ENCODE results near the gene RBP3.
"Not testable (repeated sequence)": the region's sequence is repeated elsewhere in the genome, so short reads cannot be mapped to it uniquely, and the experiment has no call there.

Gene RBP3

DNA sequence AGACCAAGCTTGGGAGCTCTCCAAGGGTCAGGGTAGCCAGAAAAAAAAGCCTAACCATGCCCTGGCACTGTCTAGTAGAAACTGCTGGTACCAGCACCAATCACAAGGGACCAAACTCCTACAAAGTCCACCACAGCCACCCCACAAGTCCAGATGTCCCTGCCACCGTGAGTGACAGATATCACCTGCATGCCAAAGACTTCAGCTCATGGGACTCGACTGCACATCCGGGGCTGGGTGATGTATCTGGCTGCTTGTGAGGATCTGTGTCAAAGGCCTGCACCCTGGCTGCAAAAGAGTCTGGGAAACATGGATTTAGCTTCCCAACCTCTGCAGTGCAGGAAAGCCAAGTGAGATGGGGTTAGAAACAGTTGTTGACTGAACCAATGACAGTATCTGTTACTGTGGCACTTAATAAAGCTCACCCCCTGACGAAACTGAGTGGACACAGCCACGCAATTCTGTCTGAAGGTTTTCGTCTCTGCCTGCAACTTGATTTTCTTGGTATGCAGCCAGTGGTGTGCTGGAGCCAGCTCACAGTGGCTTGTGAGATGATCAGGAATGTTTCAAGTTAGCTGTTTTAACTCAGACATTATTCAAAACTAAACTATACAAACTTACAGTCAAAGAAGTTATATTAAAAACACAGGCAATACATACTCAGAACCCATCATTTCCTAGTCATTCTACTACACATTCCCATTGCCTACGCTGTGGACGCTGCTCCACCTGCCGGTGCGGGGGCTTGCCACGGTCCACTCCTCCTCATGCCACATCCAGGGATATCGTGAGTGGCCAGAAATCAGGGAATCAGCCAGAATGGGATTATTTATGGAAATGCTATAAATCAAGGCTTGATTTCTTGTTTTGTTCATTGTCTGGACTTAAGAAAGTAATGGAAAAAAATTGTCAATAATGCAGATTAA, 26.7 kb downstream of the RBP3 start:
- DNase-seq (ENCODE audit: low spot score), result no peak

DNA sequence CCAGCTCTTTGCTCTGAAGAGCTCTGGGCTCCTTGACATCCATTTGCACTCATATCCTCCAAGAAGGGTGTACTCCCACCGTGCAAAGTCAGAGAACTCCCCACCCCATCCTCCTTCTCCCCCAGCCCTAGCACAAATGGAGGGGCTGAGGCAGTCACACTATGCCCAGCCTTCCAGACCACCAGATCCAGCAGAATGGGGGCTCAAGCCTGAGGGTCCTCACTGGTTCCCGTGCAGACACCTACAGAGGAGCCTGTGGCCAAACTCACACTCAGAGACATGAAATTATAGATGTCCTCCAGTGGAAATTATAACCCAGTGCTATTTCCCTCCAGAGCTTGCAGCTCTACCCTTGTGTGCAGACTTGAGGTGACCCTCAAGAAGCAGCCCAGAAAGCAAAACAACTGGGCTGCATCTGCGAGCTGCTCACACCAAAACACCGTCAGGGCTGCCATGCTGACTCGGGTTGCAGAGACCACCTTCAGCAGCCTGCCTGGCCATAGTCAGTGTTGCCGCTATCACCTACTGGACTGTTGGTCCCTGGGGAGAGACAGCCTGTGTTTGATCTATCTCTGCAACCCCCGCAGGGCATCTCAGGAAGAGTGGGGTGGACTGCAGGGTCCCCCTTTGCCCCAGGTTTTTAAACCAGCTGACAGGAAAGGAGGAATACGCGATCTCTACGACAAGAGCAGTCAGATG, 28.5 kb downstream of the RBP3 start:
- DNase-seq (ENCODE audit: low spot score), result no peak

DNA sequence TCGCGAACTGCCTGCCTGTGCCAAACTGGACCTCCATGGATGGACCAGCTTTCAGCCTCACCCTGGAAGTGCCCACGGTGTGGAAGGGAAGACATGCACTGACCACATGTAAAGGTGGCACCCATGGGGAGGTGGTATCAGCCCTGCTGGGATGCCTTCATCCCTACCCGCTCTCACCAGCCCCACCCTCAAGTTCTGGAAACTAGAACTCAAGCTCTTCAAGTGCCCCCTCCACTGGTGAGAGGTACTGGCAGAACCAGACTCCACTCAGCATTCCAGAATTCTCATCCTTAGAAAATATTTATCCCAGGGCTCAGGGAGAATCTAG, 30.0 kb downstream of the RBP3 start:
- no peak for DNase-seq (ENCODE audit: low spot score)

DNA sequence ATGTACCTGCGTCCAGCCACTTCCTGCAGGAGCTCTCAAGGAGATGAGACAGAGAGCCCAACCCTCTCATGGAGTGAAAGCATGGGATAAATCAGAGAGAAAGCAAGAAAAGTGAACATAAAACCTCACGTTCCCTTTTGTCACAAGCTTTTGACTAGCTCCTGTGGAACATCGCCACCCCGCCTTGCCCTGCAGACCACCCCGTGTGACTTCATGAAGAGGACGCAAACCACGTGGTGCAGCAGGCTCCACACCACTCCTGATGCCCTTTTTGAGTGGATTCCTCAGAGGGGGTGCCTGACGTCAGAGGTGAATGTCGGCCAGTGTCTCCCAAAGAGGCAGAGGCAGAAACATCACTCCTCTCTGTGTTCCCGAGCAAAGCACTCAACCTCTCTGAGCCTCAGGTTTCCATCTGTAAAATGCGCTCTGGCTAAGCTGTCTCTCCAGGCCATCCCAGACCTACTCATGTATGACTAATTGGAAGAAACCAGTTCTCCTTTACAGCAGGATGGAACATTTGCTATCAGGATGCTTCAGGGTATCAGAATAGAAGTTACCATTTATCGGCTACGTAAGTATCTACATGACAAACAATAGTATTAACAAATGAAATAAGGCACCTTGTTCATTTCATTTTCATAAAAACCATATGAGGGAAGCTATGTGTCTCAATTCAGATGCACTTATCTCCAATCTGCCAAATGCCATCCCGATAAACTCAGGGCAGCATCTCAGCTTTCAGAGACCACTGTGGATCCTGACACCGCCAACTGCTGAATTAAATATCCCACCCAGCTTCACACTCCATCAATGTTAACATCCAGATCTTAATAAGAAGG, 30.7 kb downstream of the RBP3 start:
- DNase-seq (ENCODE audit: low spot score), result no peak

DNA sequence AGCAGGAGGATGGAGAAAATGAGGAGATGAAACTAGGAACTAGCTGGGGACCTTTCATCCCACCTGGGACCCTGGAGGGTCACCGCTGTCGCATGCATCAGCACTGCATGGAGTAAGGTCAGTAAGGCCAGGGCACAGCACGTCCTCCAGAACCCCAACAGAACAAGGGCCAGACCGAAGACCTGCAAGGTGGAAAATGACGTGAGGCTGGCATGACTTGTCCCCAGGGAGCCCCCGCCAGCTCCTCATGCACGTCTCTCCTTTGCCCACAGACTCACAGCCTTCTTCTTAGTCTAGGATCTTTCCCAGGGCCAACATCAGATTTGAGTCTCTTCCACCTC, 31.3 kb downstream of the RBP3 start:
- DNase-seq (ENCODE audit: low spot score), result no peak

DNA sequence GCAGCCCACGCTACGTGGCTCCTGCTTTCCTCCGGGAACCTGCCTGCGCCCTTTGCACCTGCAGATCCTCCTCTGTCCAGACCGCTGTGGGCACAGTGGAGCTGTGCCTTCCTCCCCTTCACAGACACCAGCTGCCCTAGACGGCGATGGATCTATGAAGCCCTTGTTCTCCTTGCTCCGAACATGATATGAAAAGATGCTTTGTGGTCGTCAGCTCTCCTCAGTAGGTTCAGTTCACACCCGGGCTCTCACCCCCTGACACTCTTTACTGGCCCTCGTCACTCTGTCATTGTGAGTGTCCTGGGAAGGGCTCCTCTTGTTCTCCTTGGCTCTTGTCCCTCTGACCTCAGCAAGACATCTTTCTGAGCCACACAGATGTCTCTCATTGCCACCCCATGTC, 31.7 kb downstream of the RBP3 start:
- no peak for DNase-seq (ENCODE audit: low spot score)

DNA sequence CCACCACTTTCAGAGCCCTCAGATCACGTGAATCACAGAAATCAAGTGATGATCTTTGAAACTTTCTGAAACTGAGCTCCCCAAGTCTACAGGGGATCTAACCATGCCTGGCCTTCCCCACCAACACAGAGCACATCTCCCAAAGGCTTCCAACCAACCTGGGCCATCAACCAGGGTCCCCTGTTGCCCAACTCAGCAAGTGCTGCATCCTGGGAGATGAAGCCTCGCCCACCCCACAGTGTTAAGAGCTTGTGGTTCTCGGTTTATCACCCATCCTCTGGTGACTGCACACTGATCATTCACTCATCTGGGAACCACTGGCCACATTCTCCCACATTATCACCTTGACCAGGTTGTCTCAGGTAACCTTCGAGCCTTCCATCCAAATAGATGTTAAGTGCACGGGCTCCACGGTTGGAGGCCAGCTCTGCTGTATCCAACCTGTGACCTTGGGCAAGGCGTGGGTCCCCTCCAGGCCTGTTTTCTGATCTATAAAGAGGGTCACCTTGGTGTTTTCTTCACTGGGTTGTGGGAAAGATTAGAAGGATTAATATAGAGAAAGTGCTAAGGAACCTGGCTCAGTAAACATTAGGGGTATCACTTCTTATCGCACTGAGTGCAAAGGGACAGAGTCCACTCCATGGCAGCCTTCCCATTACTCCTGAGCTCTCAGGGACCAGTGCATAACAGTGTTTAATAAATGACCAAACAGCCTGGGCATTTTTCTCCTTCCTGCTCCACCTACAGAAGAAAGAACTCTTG, 32.4 kb downstream of the RBP3 start:
- DNase-seq (ENCODE audit: low spot score), result no peak

DNA sequence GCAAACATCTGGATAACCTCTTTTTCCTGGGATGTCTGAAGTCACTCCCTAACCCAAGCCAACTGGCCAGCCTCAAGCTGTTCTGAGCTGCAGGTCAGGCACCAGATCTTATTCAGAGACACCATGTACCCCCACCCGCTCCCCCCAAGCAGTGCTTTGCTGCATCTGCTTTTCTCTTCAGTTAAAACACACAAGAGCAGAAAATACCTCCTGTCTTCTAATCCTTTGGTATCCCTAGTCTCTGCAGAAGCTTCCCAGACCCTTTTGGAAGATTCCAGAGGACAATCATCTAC, 32.9 kb downstream of the RBP3 start:
- DNase-seq (ENCODE audit: low spot score), result no peak

DNA sequence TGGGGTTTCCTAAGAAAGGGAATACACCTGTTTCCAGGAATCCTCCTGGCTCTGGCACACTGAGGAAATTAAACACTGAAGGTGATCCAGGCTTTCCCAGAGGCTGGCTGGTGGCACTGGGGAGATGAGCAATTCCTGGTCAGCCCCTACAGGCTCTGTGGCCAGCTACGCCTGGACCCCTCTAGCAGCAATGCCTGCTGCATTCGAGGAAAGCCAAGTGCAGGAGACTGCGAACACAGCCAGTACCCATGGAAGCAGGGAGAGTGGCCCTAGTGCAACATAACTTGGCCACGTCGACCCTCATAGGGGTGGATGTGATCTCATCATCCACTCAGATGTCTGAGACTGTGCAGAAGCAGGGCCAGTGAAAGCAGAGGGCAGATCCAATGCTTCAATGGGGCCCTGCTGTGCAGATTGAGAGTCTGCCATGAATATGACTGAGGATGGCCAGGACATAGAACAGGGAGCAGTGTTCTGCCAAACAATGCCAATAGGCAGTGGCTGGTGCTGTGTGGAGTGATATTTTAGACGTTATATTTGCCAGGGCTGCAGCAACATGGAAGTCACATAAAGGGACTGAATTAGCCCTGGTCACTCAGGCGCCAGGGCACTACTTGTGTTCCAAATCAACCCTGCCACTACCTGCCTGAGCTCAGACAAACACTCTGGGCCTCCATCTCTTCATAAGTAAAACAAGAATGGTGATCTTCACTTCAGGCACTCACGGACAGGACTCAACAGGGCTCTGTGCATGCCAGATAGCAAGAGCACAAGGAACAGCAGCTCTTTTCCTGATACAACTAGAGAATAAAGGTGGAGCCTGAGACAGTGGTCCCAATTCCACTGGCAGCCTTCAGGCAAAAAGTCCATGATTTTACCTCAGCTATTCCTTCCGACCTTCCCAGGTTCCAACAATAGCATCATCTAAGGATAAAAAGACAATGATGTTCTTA, 33.5 kb downstream of the RBP3 start:
- DNase-seq (ENCODE audit: low spot score), result no peak

DNA sequence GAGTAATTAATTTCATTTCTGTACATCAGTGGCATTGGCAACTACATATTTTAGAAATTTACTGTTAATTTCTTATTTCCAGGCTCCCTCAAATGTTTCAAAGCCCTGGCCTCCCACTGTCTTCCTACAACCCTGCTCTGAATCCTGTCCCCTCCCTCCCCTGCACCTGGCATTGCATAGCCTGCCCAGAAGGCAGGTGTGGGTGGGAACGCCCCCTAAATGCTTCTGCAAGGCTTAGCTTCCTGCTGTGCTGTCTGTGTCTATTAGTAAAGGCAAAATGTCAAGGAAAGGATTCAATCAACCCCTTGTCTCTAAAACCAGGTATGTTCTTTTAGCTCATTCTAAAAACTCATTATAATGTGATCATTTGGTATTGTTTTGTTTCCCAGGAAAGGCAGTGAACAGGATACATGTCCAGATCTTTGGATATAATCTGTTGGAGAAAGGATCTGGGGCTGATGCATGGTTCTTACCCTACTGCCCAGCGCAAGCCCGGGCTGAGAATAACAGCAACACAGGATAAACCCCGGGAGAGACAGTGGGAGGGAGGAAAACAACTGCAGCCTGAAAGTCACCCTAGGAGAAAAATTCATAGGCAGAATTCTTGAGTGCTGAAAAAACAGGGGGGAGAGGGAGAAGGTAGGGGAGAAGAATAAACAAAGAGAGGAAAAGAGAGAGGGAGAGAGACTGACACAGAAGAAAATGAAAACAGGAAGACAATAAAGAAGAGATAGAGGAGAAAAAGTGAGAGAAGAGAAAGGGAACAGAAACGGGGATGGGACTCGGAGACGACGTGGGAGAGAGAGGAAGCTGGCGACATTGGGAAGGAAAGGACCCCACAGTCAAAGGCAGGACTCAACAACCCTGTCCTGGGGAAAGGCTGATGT, 35.3 kb downstream of the RBP3 start:
- no peak for DNase-seq (ENCODE audit: low spot score)

DNA sequence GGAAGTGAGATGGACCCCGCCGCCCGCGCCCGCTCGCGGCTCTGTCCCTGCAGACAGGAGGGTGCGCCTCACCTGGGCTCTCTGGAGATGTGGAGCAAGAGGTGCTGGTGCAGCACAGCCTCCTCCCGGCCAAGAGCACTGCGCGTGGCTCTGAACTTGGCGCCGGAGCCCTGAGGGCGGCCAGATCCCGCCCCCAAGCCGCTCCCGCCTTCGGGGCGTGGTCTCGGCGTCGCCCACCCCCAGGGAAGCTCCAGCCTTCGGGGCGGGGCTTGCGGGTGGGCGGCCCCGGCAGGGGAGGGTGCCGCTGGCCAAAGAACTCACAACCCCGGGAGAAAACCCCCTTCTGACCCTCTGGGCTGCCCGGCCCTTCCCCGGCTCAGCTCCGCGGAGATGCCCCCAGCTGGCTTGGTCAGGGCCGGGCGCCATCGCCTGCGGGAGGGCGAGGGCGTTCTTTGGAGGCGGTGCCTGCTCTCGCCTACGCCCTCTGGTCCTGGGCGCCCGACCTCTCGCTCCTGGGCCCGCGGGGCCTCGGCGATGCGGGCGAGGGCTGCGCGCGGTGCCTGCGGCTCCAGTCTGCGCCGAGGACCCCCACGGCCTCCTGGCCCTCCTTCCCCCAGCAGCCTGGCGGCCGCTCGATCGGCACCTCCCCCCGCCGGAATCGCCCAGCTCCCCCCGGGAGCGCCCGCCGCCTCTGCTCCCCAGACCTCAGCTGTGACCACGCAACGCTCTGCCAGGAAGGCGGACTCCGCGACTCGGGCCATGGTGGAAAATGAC, 36.2 kb downstream of the RBP3 start, which contains the start of gene ZNF488:
Gene ZNF488 (minus strand): TSS at position 146 of the 774 bp plus-strand sequence. CDS start 15,464 bp downstream, outside the sequence.
- peak; percentile 92 for DNase-seq (ENCODE audit: low spot score)

DNA sequence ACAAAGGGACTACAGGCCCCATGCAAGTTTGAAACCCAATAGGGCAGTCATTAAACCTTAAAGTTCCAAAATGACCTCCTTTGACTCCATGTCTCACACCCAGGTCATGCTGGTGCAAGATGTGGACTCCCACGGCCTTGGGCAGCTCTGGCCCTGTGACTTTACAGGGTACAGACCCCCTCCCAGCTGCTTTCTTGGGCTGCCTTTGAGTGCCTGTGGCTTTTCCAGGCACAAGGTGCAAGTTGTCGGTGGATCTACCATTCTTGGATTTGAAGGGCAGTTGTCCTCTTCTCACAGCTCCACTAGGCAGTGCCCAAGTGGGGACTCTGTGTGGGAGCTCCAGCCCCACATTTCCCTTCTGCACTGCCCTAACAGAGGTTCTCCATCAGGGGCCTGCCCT, 37.9 kb downstream of the RBP3 start:
- not testable (repeated sequence) for DNase-seq (ENCODE audit: low spot score)

DNA sequence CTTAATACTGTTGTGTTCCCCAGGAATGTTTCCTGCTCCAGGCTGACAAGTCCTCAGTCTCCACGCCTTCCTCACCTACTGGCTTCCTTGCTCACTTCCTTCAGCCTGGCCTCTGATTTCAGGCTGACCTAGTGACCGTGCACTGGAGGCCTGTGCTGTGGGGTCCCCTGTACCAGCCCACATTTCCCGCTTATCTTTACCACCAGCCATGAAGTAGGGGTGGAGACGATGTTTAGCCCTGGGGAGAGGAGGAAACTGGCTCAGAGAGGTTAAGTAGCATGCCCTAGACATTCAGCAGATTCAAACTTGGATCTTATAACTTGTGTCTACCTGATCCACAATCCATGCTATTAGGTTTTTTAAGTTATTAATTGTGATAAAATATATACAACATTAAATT, 40.7 kb downstream of the RBP3 start:
- no peak for DNase-seq (ENCODE audit: low spot score)

DNA sequence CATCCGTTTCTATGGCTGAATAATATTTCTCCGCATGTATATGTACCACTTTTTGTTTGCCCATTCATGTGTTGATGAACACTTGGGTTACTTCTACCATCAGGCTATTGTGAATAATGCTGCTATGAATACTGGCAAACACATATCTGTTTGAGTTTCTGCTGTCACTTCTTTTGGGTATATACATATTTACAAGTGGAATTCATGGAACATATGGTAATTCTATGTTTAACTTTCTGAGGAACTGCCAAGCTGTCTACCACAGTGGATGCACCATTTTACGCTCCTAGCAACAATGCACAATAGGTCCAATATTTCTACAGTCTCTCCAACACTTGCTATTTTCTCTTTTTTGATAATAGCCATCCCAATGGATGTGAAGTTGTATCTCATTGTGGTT, 41.5 kb downstream of the RBP3 start:
- DNase-seq (ENCODE audit: low spot score), result no peak

DNA sequence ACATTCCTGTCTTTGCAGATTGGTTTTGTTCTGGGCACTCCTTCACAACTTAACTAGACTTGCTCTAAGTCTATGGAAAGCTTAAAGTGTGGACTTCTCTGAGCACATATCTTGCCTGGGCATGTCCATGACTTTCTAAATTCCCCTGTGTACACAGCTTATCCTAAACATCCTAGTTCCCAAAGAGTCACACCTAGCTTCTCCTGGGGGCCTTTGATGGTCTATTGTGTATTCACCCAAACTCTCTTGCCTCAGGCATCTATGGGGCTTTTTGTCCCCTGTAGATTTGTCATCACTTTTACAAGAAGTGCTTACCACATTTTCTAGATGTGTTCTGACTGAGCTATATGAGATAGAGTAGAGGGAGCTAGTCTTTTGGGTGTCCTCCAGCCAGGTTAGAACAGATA, 48.2 kb downstream of the RBP3 start:
- DNase-seq (ENCODE audit: low spot score), result no peak

DNA sequence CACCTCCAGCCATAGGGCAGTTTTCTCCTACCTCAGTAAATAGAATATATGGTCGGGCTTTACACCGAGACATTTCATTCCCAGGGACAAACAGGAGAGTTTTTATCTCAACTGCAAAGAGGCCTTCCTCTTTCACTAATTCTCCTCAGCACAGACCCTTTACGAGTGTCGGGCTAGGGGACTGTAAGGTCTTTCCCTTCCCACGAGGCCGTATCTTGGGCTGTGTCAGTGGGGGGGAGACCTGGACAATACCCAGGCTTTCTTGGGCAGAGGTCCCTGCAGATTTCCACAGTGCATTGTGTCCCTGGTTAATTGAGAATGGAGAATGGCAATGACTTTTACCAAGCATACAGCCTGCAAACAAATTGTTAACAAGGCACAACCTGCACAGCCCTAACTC, 49.1 kb downstream of the RBP3 start:
- DNase-seq (ENCODE audit: low spot score), result no peak

DNA sequence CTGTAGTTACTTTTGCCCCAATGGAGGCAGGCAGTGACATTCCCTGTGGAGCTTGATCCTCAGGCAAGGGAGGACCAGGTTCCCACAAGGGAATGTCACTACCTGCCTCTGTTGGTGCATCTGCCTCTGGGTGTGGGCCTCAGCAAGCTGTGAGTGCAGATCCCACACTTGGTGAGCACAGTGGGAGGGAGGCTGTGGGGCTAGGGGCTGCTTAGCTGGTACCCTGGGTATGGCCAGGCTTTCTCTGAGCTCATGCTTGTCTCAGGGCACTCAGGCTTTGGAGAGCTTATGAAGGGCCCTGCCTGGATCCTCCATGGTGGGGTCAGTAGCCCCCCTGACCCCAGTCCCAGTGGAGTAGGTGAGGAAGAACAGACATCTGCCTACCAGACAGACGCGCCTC, 52.1 kb downstream of the RBP3 start:
- DNase-seq (ENCODE audit: low spot score), result no peak

DNA sequence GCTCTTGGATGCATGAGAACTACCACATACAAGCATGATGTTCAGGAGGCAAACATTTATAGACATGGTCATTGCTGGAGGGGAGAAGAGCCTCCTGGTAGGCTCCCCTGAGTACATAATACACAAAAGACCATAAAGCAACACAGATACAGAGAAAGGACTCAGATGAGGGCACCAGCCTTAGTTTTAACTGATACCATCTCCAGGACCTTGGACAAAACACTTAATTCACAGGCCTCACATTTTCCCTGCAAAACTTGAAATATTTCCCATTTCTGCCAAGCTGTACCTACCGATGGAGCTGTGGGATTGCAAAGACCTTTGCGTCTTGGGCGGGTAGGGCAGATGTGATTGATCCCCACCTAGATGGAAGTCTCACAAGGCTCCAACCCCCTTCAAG, 52.6 kb downstream of the RBP3 start:
- no peak for DNase-seq (ENCODE audit: low spot score)

DNA sequence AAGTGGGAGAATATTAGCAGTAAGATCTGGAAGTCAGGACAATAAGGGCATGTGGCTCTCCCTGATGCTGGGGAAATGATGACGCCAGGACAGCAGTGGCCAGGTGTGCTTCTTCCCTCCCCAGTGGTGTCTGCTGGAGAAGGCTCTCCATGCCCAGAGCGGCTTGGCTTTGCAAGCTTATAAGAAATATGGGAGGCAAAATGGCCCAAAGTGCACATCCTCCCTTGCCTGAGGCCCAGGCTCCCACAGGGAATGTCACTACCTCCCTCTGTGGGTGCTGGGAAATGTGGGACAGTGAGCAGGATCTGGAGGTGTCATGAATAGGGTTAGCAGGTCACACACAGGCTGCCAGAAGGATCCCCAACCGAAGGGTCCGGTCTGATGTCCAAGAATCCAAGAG, 53.0 kb downstream of the RBP3 start:
- no peak for DNase-seq (ENCODE audit: low spot score)

All from germinal center (tissue), 1 donor.